Measurements from ENCODE around the gene ABI2.
A peak's percentile ranks its signal among the peaks of the same experiment; 100 is the strongest.

Gene ABI2

DNA sequence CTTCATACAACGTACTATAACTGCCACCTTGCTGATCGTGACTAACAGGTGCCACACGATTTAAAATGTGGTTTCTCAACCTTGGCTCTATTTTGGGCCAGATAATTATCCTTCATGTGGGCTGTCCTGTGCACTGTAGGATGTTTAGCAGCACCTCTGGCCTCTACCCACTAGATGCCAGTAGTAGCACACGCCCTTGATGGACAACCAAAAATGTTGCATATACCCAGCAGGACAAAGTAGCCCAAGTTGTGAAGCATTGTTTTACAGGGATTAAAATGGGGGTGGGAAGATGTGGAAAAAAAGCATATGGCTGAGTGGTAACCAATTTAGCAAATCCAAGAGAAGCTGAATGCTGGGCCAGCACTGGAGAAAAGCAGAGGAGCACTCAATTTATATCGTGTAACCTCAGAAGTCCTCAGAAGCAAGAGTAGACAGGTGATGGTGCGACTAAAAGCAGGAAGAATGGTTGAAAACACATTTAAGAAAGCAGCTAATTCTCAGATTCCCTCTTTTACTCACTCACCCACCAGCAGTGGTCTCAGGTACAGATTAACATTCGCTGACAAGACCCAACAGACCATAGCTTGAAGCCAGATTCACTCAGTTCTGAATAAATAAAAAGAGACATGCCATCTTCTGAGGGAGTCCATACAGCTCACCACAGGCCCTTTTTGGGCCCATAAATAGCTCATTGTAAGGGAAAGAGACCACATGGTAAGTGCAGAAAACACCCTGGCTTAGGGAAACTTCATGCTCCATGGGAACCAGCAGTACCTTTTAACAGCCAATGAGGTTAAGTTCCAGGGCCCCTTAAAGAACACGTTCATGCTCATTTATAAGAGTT, 156.3 kb downstream of the ABI2 start:
- peak; percentile 2 to 24 (median 4) for DNase-seq

- no peak for DNase-seq
Observed at GRCh38 chr2:203489531-203489930, 161.3 kb downstream of the ABI2 start.

GRCh38 chr2:203490391-203490790, 162.2 kb downstream of the ABI2 start:
- no peak for DNase-seq

GRCh38 chr2:203492965-203493364, 164.8 kb downstream of the ABI2 start:
- no peak for DNase-seq

Data from activated CD4-positive, CD25-positive, alpha-beta regulatory T cell (primary cell).